ENCODE data around the gene GSTO2. TPM values are rescaled to one million over a fixed set of nuclear protein-coding genes. Genes with fewer than 3 reads are reported as not detected.

Gene GSTO2
- total RNA-seq, 4 donors from 2014 or later: 0.71 to 2.3 (median 1.4) TPM; not detected in 1

GRCh38 chr10:104333032-104333727, 64.2 kb downstream of the GSTO2 start:
- no peak overlapping the region for H3K4me3 ChIP-seq
- peak overlapping the region; percentile 82 to 97 (median 92) for H3K27ac ChIP-seq
- peaks cover 71 to 82% of the 10 kb centered on the region in 2 donors for H3K4me1 ChIP-seq
- in situ Hi-C loops (cut with MboI; ENCODE audit: low sequenced_read_pairs in 4 of 4): no loop called here
- H3K9me3 ChIP-seq: no peaks in the 10 kb centered on the region
- no peaks in the 10 kb centered on the region for H3K27me3 ChIP-seq
- no peaks in the 10 kb centered on the region for H3K36me3 ChIP-seq
- intact Hi-C loops (cut with DNase I; ENCODE audit: low total_unique reads): loop anchor here (10.0 kb wide), 1 partner anchor 418 kb away; the partner anchor contains the start of gene STN1
- DNase-seq (no peak), ATAC-seq (no peak)
- TF ChIP-seq POLR2A (IDR thresholded peaks at IDR 0.05) (peak in 1 of 2 donors; percentile 10), CTCF (IDR thresholded peaks at IDR 0.05 in 4 of 5, conservative IDR thresholded peaks at IDR 0.05 in 1 of 5) (no peak)

- no peaks in the 10 kb centered on the region for H3K36me3 ChIP-seq
- H3K4me1 ChIP-seq: peaks cover 65 to 75% of the 10 kb centered on the region in 2 donors
- ATAC-seq: no peak
- in situ Hi-C loops (cut with MboI; ENCODE audit: low sequenced_read_pairs in 4 of 4): no loop called here
- no peaks in the 10 kb centered on the region for H3K9me3 ChIP-seq
- no peak overlapping the region for H3K4me3 ChIP-seq
- no peak for DNase-seq
- intact Hi-C loops (cut with DNase I; ENCODE audit: low total_unique reads): loop anchor here (10.0 kb wide), 1 partner anchor 419 kb away; the partner anchor contains the start of gene STN1
- no peaks in the 10 kb centered on the region for H3K27me3 ChIP-seq
- H3K27ac ChIP-seq: peak overlapping the region; percentile 82 to 97 (median 92)
- TF ChIP-seq CTCF (IDR thresholded peaks at IDR 0.05 in 4 of 5, conservative IDR thresholded peaks at IDR 0.05 in 1 of 5): no peak
- TF ChIP-seq POLR2A (IDR thresholded peaks at IDR 0.05): no peak
Measured at GRCh38 chr10:104333728-104334373, 64.9 kb downstream of the GSTO2 start.

- in situ Hi-C loops (cut with MboI; ENCODE audit: low sequenced_read_pairs in 4 of 4) (no loop called here), intact Hi-C loops (cut with DNase I; ENCODE audit: low total_unique reads) (loop anchor here (10.0 kb wide), 1 partner anchor 420 kb away; the partner anchor contains the start of gene STN1)
- H3K27ac ChIP-seq: peak overlapping the region; percentile 82 to 97 (median 92)
Measured at GRCh38 chr10:104334561-104334960, 65.6 kb downstream of the GSTO2 start.

GRCh38 chr10:104334965-104335650, 66.1 kb downstream of the GSTO2 start:
- Histone ChIP-seq H3K27me3 (no peaks in the 10 kb centered on the region), H3K27ac (peak overlapping the region; percentile 82 to 97 (median 92)), H3K4me1 (peaks cover 60 to 65% of the 10 kb centered on the region in 2 donors), H3K9me3 (no peaks in the 10 kb centered on the region), H3K4me3 (no peak overlapping the region), H3K36me3 (no peaks in the 10 kb centered on the region)
- ATAC-seq (no peak), DNase-seq (no peak)
- in situ Hi-C loops (cut with MboI; ENCODE audit: low sequenced_read_pairs in 4 of 4) (no loop called here), intact Hi-C loops (cut with DNase I; ENCODE audit: low total_unique reads) (loop anchor here (10.0 kb wide), 1 partner anchor 420 kb away; the partner anchor contains the start of gene STN1)
- TF ChIP-seq POLR2A (IDR thresholded peaks at IDR 0.05) (no peak), CTCF (IDR thresholded peaks at IDR 0.05 in 4 of 5, conservative IDR thresholded peaks at IDR 0.05 in 1 of 5) (no peak)

More at GRCh38 chr10:104334561-104334960, 65.6 kb downstream of the GSTO2 start:
- Histone ChIP-seq H3K9me3 (no peaks in the 10 kb centered on the region), H3K27me3 (no peaks in the 10 kb centered on the region), H3K36me3 (no peaks in the 10 kb centered on the region), H3K4me3 (no peak overlapping the region), H3K4me1 (peaks cover 60 to 68% of the 10 kb centered on the region in 2 donors)
- TF ChIP-seq CTCF (IDR thresholded peaks at IDR 0.05 in 4 of 5, conservative IDR thresholded peaks at IDR 0.05 in 1 of 5) (no peak), POLR2A (IDR thresholded peaks at IDR 0.05) (no peak)
- DNase-seq: no peak
- no peak for ATAC-seq

Measured in gastrocnemius medialis (tissue), 4 donors.